SJCRH30 (cell line): ENCODE measurements around the gene SOX15. TPM values are rescaled to one million over a fixed set of nuclear protein-coding genes. Genes with fewer than 3 reads are reported as not detected.

ENCODE experiments used
- DNase-seq, 2 experiments: peaks; one replicate each; pipeline ENCODE4 v3.0.0-alpha.2; 2015 to 2020
- H3K27ac ChIP-seq: fragments of 250-450 bp; sonication (Bioruptor Pico); 2 replicates; pipeline ENCODE4 v1.5.1; 2020; ENCODE audit warnings: mild to moderate bottlenecking, moderate library complexity
- H3K27me3 ChIP-seq: fragments of 250-450 bp; sonication (Bioruptor Pico); 2 replicates; pipeline ENCODE4 v1.5.1; 2020; ENCODE audit warnings: mild to moderate bottlenecking, moderate library complexity
- H3K36me3 ChIP-seq: fragments of 250-450 bp; sonication (Bioruptor Pico); 2 replicates; pipeline ENCODE4 v1.5.1; 2020; ENCODE audit warnings: mild to moderate bottlenecking, moderate library complexity
- H3K4me1 ChIP-seq: fragments of 250-450 bp; sonication (Bioruptor Pico); 2 replicates; pipeline ENCODE4 v1.5.1; 2020; ENCODE audit warnings: mild to moderate bottlenecking, moderate library complexity
- H3K4me3 ChIP-seq: fragments of 250-450 bp; sonication (Bioruptor Pico); 2 replicates; pipeline ENCODE4 v1.5.1; 2020; ENCODE audit warnings: mild to moderate bottlenecking, moderate library complexity
- H3K9me3 ChIP-seq: fragments of 250-450 bp; sonication (Bioruptor Pico); replicated peaks from 2 replicates; pipeline ENCODE4 v1.5.1; 2020; ENCODE audit warnings: mild to moderate bottlenecking, moderate library complexity
- total RNA-seq: library from RNA; depleted of rRNA; stranded (reverse); fragments of >200 nt; shearing (Covaris generic); gene quantifications from 2 replicates; pipeline ENCODE4 v1.2.3, GENCODE V29; 2014

The SOX15 gene
- total RNA-seq, 1 experiment from 2014 or later, result 0.10 TPM

- Histone ChIP-seq H3K4me1 (no peaks in the 10 kb centered on the region), H3K4me3 (no peak overlapping the region), H3K36me3 (peaks cover 70% of the 10 kb centered on the region), H3K27me3 (no peaks in the 10 kb centered on the region), H3K27ac (no peak overlapping the region), H3K9me3 (no peaks in the 10 kb centered on the region)
- no peak for DNase-seq
Observed at GRCh38 chr17:7575959-7576358, 13.9 kb downstream of the SOX15 start.

GRCh38 chr17:7575481-7575883, 14.4 kb downstream of the SOX15 start:
- Histone ChIP-seq H3K36me3 (peaks cover 72% of the 10 kb centered on the region), H3K4me3 (no peak overlapping the region), H3K9me3 (no peaks in the 10 kb centered on the region), H3K27ac (no peak overlapping the region), H3K4me1 (no peaks in the 10 kb centered on the region), H3K27me3 (no peaks in the 10 kb centered on the region)
- no peak for DNase-seq

GRCh38 chr17:7574176-7574953, 15.5 kb downstream of the SOX15 start:
- no peaks in the 10 kb centered on the region for H3K27me3 ChIP-seq
- no peaks in the 10 kb centered on the region for H3K4me1 ChIP-seq
- H3K27ac ChIP-seq, result no peak overlapping the region
- H3K4me3 ChIP-seq, result peak overlapping the region; percentile 81
- DNase-seq, result no peak
- H3K9me3 ChIP-seq, result no peaks in the 10 kb centered on the region
- H3K36me3 ChIP-seq, result peaks cover 67% of the 10 kb centered on the region

- peaks cover 59% of the 10 kb centered on the region for H3K36me3 ChIP-seq
- DNase-seq, result peak; percentile 73 to 78
Observed at GRCh38 chr17:7573324-7574080, 16.4 kb downstream of the SOX15 start.

DNA sequence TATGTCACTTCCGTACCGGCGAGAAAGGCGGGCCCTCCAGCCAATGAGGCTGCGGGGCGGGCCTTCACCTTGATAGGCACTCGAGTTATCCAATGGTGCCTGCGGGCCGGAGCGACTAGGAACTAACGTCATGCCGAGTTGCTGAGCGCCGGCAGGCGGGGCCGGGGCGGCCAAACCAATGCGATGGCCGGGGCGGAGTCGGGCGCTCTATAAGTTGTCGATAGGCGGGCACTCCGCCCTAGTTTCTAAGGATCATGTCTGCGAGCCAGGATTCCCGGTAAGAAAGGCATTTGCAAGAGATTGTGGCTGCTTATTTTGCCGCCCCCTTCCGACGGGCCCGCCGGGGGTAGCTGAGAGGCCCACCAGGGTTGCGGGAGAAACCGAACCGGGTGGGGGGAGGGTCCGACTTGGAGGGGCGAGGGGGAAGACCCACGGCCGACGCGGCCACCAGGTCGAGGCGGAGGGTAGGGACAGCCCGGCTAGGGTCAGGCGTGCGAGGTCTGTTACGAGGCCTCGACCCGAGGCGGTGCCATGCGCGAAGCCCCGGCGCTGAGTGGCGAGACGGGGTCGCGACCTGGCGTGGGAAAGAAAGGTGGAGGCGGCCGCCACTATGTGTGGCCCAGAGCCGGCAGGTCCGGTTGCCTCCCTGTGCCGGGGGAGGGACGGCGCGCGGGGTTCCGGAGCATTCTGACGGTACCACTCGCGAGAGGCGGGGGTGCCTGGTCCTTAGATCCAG, 17.1 kb downstream of the SOX15 start:
- no peaks in the 10 kb centered on the region for H3K9me3 ChIP-seq
- peak; percentile 96 to 97 for DNase-seq
- peak overlapping the region; percentile 81 for H3K27ac ChIP-seq
- H3K4me3 ChIP-seq, result peak overlapping the region; percentile 81
- no peaks in the 10 kb centered on the region for H3K4me1 ChIP-seq
- no peaks in the 10 kb centered on the region for H3K27me3 ChIP-seq
- H3K36me3 ChIP-seq, result peaks cover 53% of the 10 kb centered on the region

More at GRCh38 chr17:7573324-7574080, 16.4 kb downstream of the SOX15 start:
- Histone ChIP-seq H3K9me3 (no peaks in the 10 kb centered on the region), H3K27me3 (no peaks in the 10 kb centered on the region), H3K4me1 (no peaks in the 10 kb centered on the region), H3K4me3 (peak overlapping the region; percentile 81), H3K27ac (peak overlapping the region; percentile 81)

DNA sequence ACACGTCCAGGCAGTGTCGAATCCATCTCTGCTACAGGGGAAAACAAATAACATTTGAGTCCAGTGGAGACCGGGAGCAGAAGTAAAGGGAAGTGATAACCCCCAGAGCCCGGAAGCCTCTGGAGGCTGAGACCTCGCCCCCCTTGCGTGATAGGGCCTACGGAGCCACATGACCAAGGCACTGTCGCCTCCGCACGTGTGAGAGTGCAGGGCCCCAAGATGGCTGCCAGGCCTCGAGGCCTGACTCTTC, 17.6 kb downstream of the SOX15 start:
- Histone ChIP-seq H3K4me1 (no peaks in the 10 kb centered on the region), H3K4me3 (peak overlapping the region; percentile 40), H3K27me3 (no peaks in the 10 kb centered on the region), H3K36me3 (peaks cover 48% of the 10 kb centered on the region), H3K9me3 (no peaks in the 10 kb centered on the region), H3K27ac (no peak overlapping the region)
- no peak for DNase-seq

- DNase-seq, result no peak
- Histone ChIP-seq H3K9me3 (no peaks in the 10 kb centered on the region), H3K4me1 (no peaks in the 10 kb centered on the region), H3K27me3 (no peaks in the 10 kb centered on the region), H3K36me3 (peaks cover 39% of the 10 kb centered on the region), H3K27ac (no peak overlapping the region), H3K4me3 (no peak overlapping the region)
Observed at GRCh38 chr17:7570351-7570750, 19.5 kb downstream of the SOX15 start.

DNA sequence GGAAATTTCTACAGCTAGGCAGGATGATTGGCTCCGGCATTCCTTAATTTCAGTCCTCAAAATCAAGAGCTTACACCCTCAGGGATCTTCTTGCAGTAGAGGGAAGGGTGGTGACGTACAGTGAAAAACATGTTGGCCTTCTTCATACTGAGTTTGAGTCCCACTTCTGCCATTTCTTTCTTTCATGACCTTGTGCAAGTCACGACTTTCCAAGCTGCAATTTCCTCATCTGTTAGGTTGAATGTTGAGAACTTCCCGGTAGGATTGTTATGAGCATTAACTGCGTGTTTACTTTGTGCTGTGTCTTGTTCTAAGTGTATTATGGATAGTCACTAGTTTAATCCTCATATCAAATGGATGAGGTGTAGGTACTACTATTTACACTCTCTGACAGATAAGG, 20.3 kb downstream of the SOX15 start:
- no peaks in the 10 kb centered on the region for H3K9me3 ChIP-seq
- no peaks in the 10 kb centered on the region for H3K27me3 ChIP-seq
- H3K27ac ChIP-seq, result no peak overlapping the region
- no peak overlapping the region for H3K4me3 ChIP-seq
- H3K36me3 ChIP-seq, result peaks cover 38% of the 10 kb centered on the region
- DNase-seq, result no peak
- H3K4me1 ChIP-seq, result no peaks in the 10 kb centered on the region

DNA sequence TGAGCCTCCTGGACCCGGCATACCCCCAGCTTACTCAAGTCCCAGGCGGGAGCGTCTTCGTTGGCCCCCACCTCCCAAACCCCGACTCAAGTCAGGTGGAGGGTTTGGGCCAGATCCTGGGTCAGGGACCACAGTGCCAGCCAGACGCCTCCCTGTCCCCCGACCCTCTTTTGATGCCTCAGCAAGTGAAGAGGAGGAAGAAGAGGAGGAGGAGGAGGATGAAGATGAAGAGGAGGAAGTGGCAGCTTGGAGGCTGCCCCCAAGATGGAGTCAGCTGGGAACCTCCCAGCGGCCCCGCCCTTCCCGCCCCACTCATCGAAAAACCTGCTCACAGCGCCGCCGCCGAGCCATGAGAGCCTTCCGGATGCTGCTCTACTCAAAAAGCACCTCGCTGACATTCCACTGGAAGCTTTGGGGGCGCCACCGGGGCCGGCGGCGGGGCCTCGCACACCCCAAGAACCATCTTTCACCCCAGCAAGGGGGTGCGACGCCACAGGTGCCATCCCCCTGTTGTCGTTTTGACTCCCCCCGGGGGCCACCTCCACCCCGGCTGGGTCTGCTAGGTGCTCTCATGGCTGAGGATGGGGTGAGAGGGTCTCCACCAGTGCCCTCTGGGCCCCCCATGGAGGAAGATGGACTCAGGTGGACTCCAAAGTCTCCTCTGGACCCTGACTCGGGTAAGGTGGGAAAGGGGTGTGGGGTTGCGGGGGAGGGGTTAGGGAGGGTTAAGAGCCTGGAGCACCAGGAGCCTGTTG, 26.6 kb downstream of the SOX15 start:
- no peak overlapping the region for H3K27ac ChIP-seq
- no peaks in the 10 kb centered on the region for H3K27me3 ChIP-seq
- H3K4me1 ChIP-seq, result 0 out of 2 replicates have a peak, but pooled peaks cover 2% of the 10 kb centered on the region
- H3K9me3 ChIP-seq, result no peaks in the 10 kb centered on the region
- no peak overlapping the region; the same call in 1 of the 2 replicates for H3K4me3 ChIP-seq
- peaks cover 18% of the 10 kb centered on the region for H3K36me3 ChIP-seq
- DNase-seq, result no peak

GRCh38 chr17:7562208-7562605, 27.7 kb downstream of the SOX15 start:
- Histone ChIP-seq H3K27ac (peak overlapping the region; percentile 55), H3K4me1 (0 out of 2 replicates have a peak, but pooled peaks cover 5% of the 10 kb centered on the region), H3K4me3 (peak overlapping the region; percentile 76), H3K27me3 (no peaks in the 10 kb centered on the region), H3K36me3 (peaks cover 18% of the 10 kb centered on the region), H3K9me3 (no peaks in the 10 kb centered on the region)
- DNase-seq, result no peak

GRCh38 chr17:7561589-7562207, 28.2 kb downstream of the SOX15 start, which contains the start of gene SENP3:
TSS of gene SENP3 (plus strand) at chr17:7561919. CDS start at chr17:7563077, 1,158 bp downstream.
- DNase-seq, result peak; percentile 79 to 82
- Histone ChIP-seq H3K36me3 (peaks cover 13% of the 10 kb centered on the region), H3K9me3 (no peaks in the 10 kb centered on the region), H3K4me1 (0 out of 2 replicates have a peak, but pooled peaks cover 5% of the 10 kb centered on the region), H3K27ac (peak within 1 kb of the TSS; percentile 55), H3K27me3 (no peaks in the 10 kb centered on the region), H3K4me3 (peak within 1 kb of the TSS; percentile 76)

GRCh38 chr17:7561028-7561575, 28.8 kb downstream of the SOX15 start:
- H3K9me3 ChIP-seq, result no peaks in the 10 kb centered on the region
- peak; percentile 78 to 84 for DNase-seq
- H3K4me3 ChIP-seq, result peak overlapping the region; percentile 76
- H3K36me3 ChIP-seq, result peaks cover 13% of the 10 kb centered on the region
- H3K27ac ChIP-seq, result peak overlapping the region; percentile 55
- H3K4me1 ChIP-seq, result 0 out of 2 replicates have a peak, but pooled peaks cover 5% of the 10 kb centered on the region
- no peaks in the 10 kb centered on the region for H3K27me3 ChIP-seq

- Histone ChIP-seq H3K4me3 (peak overlapping the region; percentile 76), H3K27ac (no peak overlapping the region), H3K36me3 (peaks cover 9% of the 10 kb centered on the region), H3K27me3 (no peaks in the 10 kb centered on the region), H3K4me1 (0 out of 2 replicates have a peak, but pooled peaks cover 5% of the 10 kb centered on the region), H3K9me3 (no peaks in the 10 kb centered on the region)
- peak; percentile 43 to 46 for DNase-seq
Observed at GRCh38 chr17:7560172-7561027, 29.5 kb downstream of the SOX15 start.
